Left lung (tissue), 10 donors: ENCODE measurements around the gene HP1BP3. TPM values are rescaled to one million over a fixed set of nuclear protein-coding genes. Genes with fewer than 3 reads are reported as not detected.

Source experiments
- ATAC-seq: fragments of 200-7000 bp; cut with Tn5 transposase; one replicate; pipeline ENCODE4 v1.9.1; 2020; ENCODE audit warnings: moderate library complexity
- DNase-seq, 4 donors: peaks; one replicate each; pipeline ENCODE4 v3.0.0-alpha.2; 2013 to 2020
- H3K27ac ChIP-seq, 2 donors: fragments of 200-600 bp; sonication (generic) in 1 of 2; one replicate each; pipeline versions ENCODE4 v1.5.0 to v1.8.0; 2020 to 2021
- H3K27me3 ChIP-seq, 2 donors: fragments of 200-600 bp; sonication (generic) in 1 of 2; one replicate each; pipeline versions ENCODE4 v1.5.0 to v1.8.0; 2020 to 2021
- H3K36me3 ChIP-seq, 2 donors: fragments of 200-600 bp; sonication (generic) in 1 of 2; one replicate each; pipeline versions ENCODE4 v1.5.0 to v1.8.0; 2020 to 2021
- H3K4me1 ChIP-seq, 2 donors: fragments of 200-600 bp; one replicate each; pipeline ENCODE4 v1.8.0; 2021
- H3K4me3 ChIP-seq, 2 donors: fragments of 200-600 bp; sonication (generic) in 1 of 2; one replicate each; pipeline versions ENCODE4 v1.5.0 to v1.8.0; 2020 to 2021; ENCODE audit warnings: mild to moderate bottlenecking in 1 of 2
- H3K9me3 ChIP-seq, 2 donors: fragments of 200-600 bp; sonication (generic) in 1 of 2; one replicate each; pipeline versions ENCODE4 v1.5.0 to v1.8.0; 2020 to 2021
- intact Hi-C, 2 donors: fragments of 100-400 bp; cut with DNase I; formaldehyde crosslinking; loops; one replicate each; pipeline versions ENCODE4 v1.11.2 to v1.14.2; 2022
- polyA plus RNA-seq, 6 donors: library from polyadenylated mRNA; unstranded; fragments of 120-200 nt; gene quantifications; one replicate each; pipeline ENCODE4 v1.2.1, GENCODE V29; 2013; ENCODE audit not compliant: insufficient read length in 6 of 6
- total RNA-seq, 2 donors: library from RNA; stranded (reverse); fragmentation: NEBNext Ultra II Directional; extraction: Animal tissue kit (Norgen Biotek cat#: 25700); gene quantifications; one replicate each; pipeline ENCODE4 v1.2.1, GENCODE V29; 2021
- TF ChIP-seq, protein P1 (sequence below), 2 donors: fragments of 200-600 bp; sonication (generic) in 1 of 2; IDR thresholded peaks; one replicate each; pipeline versions ENCODE4 v1.5.0 to v1.8.0; 2021; ENCODE audit warnings: antibody characterized with exemption in 2 of 2
- donor health status: DM: no; HTN: yes; CAD: no.
- donor health status: DM: no; HTN: no; CAD: no.

HP1BP3 gene
- total and polyA plus RNA-seq, 8 donors = 158 to 444 (median 378) TPM

DNA sequence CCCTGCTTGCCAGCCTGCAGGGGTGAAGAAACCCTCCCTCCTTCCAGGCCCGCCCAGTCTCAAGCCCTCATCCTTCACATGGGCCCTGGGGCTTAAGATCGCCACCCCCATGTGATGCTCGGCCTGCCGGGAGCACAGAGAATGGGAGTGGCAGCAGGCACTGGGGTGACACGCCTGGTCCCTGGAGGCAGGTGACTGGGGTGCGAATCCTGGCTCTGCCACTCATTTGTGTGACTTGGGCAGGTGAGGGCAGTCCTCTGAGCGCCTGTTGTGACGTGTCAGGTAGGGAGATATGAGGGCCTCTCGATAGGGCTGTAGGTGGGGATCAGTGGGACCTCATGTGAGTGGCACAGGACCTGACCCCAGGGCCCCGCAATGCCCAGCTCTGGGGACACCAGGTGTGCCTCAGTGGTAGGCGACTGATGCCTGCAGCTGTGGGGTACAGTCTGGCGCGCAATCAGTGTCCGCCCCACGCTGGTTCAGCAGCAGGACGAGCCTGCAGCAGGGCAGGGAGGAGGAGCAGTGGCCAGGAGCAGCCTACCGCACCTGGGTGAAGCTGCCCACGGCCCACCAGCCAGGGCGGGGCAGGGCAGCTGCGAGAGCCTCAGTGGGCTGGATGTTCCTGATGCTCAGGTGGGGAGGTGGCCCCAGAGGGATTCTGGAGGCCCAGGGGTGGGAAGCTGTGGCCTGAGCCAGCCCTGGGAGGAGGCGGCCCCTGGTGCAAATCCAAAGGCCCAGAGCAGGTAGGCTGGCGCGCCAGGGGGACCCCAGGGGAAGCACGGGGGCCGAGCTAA is 60.8 kb downstream of the HP1BP3 start:
- intact Hi-C loops = no loop called here
- ATAC-seq (no peak), DNase-seq (peak in 2 of 4 donors; percentile 28 to 76)
- Histone ChIP-seq H3K27ac (no peak overlapping the region), H3K36me3 (no peaks in the 10 kb centered on the region), H3K4me1 (peaks cover 0 to 12% of the 10 kb centered on the region in 2 donors), H3K9me3 (no peaks in the 10 kb centered on the region), H3K4me3 (no peak overlapping the region), H3K27me3 (peaks cover 16 to 32% of the 10 kb centered on the region in 2 donors)
- TF ChIP-seq, protein P1, sequence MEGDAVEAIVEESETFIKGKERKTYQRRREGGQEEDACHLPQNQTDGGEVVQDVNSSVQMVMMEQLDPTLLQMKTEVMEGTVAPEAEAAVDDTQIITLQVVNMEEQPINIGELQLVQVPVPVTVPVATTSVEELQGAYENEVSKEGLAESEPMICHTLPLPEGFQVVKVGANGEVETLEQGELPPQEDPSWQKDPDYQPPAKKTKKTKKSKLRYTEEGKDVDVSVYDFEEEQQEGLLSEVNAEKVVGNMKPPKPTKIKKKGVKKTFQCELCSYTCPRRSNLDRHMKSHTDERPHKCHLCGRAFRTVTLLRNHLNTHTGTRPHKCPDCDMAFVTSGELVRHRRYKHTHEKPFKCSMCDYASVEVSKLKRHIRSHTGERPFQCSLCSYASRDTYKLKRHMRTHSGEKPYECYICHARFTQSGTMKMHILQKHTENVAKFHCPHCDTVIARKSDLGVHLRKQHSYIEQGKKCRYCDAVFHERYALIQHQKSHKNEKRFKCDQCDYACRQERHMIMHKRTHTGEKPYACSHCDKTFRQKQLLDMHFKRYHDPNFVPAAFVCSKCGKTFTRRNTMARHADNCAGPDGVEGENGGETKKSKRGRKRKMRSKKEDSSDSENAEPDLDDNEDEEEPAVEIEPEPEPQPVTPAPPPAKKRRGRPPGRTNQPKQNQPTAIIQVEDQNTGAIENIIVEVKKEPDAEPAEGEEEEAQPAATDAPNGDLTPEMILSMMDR (IDR thresholded peaks at IDR 0.05) = no peak

DNA sequence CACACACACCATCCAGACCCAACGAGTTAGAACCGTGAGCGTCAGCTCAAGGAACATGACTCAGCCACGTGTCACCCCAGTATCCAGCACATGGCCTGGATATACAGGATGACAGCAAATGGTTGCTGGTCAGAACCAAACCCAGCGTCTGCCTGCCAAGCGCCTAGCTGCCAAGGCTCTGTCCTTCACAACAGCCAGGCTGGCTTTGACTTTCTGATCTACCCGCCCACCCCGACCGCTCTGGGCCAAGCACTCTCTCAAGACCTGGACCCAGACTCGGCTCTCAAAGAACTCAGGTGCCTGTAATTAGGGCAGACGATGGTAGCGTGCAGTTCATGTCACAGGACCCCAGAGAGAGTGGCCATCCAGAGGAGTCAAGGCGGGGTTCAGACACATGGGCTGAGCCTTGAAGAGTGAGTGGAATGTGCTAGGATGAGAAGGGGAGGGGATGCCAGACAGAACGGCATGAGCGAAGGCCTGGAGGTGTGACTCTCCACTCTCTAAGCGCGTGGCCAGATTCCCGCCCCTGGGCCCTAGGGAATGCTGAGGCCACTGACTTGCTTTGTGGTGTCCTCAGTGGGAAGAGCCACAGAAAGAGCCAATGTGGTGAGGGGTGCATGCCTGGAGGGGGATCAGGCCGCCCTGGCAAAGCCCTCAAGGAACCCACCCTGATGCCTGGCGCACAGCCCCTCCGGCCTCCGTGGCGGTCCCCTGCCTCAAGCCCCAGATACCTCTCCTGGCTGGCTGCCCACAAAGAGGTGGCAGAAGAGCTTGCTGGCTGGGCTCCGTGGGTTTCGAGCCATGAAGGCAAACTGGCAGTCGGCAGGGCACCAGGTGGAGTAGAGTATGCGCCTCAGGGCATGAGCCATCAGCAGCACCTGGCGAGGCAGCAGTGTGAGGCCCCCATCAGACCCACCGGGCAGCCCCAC is 61.7 kb downstream of the HP1BP3 start:
- ATAC-seq (no peak), DNase-seq (peak in 1 of 4 donors; percentile 28)
- Histone ChIP-seq H3K27me3 (peaks cover 7 to 24% of the 10 kb centered on the region in 2 donors), H3K36me3 (no peaks in the 10 kb centered on the region), H3K4me3 (no peak overlapping the region), H3K27ac (no peak overlapping the region), H3K9me3 (no peaks in the 10 kb centered on the region), H3K4me1 (peaks cover 0 to 3% of the 10 kb centered on the region in 2 donors)
- TF ChIP-seq, protein P1 (IDR thresholded peaks at IDR 0.05) = no peak
- intact Hi-C loops = no loop called here

DNA sequence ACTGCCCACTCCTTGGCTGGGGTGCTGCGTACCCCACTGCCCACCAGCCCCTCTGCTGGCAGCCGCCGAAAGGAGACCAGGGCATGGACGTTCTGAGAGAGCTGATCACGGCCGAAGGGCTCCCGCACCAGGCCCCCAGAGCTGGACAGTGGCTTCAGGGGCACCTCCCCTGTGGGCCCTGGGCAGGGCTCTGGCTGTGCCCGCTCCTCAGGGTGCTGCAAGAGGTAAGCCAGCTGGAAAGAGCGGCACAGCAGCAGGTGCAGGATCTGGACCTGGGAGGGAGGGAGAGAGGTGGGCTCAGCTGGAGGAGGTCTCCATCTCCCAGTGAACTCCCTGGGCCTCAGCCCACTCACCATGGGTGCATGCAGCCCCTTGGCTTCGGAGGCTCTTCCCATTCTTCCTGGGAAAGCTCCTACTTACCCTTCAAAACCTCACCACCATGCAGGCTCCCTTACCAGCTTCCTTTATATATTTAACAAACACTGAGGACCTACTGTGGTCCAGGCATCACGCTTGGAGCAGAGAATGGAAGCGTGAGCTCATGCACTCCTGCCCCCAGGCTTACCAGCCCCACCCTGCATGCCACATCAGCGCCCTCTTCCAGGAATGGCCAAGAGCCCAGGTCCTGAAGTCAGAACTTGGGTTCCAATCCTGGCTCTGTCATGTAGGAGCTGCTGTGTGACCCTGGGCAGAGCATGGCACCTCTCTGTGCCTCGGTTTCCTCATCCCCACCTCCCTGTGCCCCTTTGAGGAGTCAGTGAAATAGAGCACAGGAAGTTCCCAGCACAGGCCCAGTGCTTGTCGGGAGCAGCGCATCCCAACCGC is 62.5 kb downstream of the HP1BP3 start:
- no peak overlapping the region for H3K27ac ChIP-seq
- no peak for DNase-seq

DNA sequence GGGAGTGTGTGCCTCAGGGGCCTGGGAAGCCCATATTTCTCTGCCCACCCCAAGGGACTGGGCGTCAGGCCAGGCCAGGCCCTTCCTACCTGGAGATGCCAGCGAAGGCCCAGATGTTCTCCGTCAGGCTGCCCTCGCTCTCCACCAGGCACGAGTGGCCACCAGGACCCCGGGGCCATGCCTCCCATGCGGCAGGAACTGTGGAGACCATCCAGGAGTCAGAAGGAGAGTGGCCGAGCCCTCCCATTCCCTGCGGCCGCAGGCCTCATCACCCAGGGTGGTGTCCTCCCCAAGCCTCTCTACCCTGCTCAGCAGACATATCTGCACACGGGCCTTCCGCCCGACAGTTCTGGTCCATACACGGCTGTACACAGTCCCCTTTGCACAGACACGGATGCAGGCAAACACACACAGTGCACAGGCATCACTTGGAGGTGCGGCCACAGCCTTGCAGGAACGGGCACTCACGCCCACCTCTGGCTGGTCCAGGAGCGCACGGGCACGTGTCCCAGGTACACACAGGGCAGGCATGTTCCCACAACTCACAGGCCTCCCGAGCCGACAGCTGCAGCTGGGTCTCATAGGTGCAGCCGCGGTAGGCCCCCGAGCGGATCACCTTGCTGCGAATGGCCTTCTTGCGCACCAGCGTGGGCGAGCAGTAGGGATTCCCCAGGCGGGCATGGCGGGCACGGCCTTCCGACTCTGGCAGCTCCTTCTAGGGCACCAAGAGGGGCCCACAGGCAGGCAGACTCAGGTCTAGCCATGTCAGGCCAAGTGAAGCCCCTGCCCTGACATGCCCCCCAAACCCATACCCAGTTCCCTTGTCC is 63.4 kb downstream of the HP1BP3 start:
- TF ChIP-seq, protein P1 (IDR thresholded peaks at IDR 0.05) = no peak
- H3K4me1 ChIP-seq = no peaks in the 10 kb centered on the region
- no peak overlapping the region for H3K27ac ChIP-seq
- intact Hi-C loops = no loop called here
- no peaks in the 10 kb centered on the region for H3K9me3 ChIP-seq
- no peaks in the 10 kb centered on the region for H3K36me3 ChIP-seq
- no peak for ATAC-seq
- H3K4me3 ChIP-seq = no peak overlapping the region
- peaks cover 0 to 16% of the 10 kb centered on the region in 2 donors for H3K27me3 ChIP-seq
- peak in 2 of 4 donors; percentile 26 to 45 for DNase-seq

More for the DNA sequence above, 62.5 kb downstream of the HP1BP3 start:
- no peak for ATAC-seq
- Histone ChIP-seq H3K9me3 (no peaks in the 10 kb centered on the region), H3K27me3 (peaks cover 0 to 16% of the 10 kb centered on the region in 2 donors), H3K4me1 (no peaks in the 10 kb centered on the region), H3K4me3 (no peak overlapping the region), H3K36me3 (no peaks in the 10 kb centered on the region)
- intact Hi-C loops = no loop called here
- TF ChIP-seq, protein P1 (IDR thresholded peaks at IDR 0.05) = no peak
